Fibroblast of pulmonary artery (primary cell): ENCODE data around the gene ATP2B2.

Source experiments
- DNase-seq: peaks from one replicate; pipeline ENCODE4 v3.0.0-alpha.2; 2010; ENCODE audit warnings: low read depth
- H3K4me3 ChIP-seq: replicated peaks from 2 replicates; pipeline ENCODE4 v1.5.1; 2011; ENCODE audit warnings: low read depth, mild to moderate bottlenecking, control low read depth, low read length, moderate library complexity
- TF ChIP-seq, protein P1 (sequence below): IDR thresholded peaks from 2 replicates; pipeline ENCODE4 v1.5.1; 2011; ENCODE audit warnings: mild to moderate bottlenecking, control low read depth, low read length, inconsistent platforms; ENCODE audit errors: missing control alignments

ATP2B2 gene

DNA sequence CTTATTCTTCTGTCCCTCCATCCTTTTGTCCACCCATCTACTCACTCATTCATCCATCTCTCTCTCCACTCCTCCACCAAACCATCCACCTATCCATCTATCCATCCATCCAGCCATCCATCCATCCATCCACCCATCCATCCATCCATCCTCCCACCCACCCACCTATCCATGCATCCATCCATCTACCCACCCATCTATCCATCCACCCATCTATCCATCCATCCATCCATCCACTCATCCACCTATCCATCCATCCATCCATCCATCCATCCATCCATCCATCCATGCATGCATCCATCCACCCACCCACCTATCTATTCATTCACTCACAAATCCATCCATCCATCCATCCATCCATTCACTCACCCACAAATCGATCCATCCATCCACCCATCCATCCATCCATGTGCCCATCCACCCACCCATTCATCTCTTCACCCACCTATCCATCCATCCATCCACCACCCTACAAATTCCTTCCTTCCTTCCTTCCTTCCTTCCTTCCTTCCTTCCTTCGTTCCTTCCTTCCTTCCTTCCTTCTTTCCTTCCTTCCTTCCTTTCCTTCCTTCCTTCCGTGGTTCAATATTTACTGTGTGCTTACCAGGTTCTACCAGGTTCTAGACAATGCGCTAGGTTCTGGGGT is 17.3 kb downstream of the ATP2B2 start:
- DNase-seq, result no peak
- TF ChIP-seq, protein P1, sequence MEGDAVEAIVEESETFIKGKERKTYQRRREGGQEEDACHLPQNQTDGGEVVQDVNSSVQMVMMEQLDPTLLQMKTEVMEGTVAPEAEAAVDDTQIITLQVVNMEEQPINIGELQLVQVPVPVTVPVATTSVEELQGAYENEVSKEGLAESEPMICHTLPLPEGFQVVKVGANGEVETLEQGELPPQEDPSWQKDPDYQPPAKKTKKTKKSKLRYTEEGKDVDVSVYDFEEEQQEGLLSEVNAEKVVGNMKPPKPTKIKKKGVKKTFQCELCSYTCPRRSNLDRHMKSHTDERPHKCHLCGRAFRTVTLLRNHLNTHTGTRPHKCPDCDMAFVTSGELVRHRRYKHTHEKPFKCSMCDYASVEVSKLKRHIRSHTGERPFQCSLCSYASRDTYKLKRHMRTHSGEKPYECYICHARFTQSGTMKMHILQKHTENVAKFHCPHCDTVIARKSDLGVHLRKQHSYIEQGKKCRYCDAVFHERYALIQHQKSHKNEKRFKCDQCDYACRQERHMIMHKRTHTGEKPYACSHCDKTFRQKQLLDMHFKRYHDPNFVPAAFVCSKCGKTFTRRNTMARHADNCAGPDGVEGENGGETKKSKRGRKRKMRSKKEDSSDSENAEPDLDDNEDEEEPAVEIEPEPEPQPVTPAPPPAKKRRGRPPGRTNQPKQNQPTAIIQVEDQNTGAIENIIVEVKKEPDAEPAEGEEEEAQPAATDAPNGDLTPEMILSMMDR, result no peak
- H3K4me3 ChIP-seq, result no peak overlapping the region

DNA sequence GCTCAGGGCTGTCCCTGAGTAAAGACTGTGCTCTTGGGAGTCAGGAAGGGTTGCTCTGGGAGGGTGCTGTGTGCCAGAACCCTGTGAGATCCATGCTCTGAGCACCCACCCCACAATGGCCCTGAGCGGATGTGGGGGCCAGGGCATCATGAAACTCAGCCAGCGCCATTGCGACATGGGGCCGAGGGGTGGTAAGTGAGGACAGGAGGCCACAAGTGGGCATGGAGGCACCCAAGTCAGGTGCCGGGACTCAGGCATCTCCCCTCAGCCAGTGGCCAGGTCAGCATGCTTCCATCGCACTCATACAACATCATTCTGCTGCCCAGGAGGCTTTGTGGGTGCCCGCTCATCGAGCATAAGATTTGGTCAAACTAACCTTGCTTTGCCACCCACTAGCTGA is 19.6 kb downstream of the ATP2B2 start:
- no peak overlapping the region for H3K4me3 ChIP-seq
- TF ChIP-seq, protein P1, result no peak
- DNase-seq, result no peak

DNA sequence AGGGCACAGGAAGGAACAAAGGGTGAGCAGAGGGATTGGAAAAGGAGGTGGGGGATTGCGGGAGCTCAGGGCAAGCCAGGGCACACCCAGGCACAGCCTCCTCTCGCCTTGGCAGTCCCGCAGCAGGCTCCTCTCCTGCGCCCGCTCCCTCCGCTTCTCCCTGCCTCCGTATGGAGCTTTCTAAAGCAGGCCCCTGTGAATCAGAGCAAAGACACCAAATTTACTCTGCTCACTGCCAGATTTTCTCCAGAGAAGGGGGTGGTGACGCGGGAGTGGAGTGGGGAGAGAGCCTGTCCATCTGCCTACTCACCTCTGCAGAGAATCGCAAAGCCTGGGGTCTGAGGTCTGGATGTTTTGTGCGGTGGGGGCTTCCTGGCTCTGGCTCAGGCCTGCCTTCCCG is 20.0 kb downstream of the ATP2B2 start:
- no peak for DNase-seq
- H3K4me3 ChIP-seq, result no peak overlapping the region
- TF ChIP-seq, protein P1, result no peak

DNA sequence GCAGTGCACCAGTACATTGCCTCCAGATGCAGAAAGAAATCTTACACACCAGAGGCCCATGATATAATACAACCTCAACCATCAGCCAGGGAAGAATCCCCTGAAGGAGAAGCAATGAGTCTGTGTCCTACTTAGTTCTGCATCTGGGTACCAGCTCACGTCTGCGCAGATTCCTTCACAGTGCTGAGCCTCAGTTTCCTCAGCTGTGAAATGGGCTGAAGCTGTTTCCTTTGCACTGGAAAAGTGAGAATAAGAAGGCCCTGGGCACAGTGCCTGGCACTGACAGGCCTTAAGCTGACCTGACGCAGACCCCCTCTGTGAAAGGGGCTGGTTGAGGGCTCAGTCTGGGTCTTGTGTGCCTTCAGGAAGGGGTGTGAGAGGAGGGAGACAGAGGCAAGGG is 20.7 kb downstream of the ATP2B2 start:
- no peak for DNase-seq
- H3K4me3 ChIP-seq, result no peak overlapping the region
- TF ChIP-seq, protein P1, result no peak

DNA sequence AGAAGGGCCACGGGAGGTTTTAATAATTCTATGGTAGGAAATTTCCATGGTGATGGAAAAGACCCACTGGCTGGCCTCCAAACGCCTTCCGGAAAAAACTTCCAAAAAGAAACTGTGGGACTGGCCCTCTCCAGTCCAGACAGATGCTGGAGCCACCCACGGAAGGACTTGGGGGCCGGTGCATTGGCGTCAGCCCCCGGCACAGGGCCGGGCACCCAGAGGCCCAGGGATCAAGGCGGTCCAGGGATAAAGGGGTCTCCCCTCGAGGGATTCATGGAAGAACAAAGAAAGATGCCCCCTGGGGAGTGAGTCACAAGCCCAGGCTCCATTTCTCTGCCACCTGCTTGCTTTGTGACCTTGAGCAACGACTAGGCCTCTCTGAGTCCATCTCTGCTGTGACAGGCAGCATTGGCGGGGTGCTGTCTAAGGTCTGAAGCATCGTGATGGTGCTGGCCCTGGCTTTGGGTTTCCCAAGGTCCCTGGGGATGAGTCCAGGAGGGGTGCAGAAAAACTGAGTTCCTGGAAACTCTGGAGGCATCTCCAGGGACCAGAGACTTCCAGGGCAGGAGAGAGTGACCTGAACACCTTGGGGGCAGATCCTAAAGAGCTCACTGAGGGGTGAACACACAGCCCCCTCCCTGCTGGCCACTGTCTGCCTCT is 21.6 kb downstream of the ATP2B2 start:
- DNase-seq, result no peak
- no peak overlapping the region for H3K4me3 ChIP-seq
- TF ChIP-seq, protein P1, result no peak

DNA sequence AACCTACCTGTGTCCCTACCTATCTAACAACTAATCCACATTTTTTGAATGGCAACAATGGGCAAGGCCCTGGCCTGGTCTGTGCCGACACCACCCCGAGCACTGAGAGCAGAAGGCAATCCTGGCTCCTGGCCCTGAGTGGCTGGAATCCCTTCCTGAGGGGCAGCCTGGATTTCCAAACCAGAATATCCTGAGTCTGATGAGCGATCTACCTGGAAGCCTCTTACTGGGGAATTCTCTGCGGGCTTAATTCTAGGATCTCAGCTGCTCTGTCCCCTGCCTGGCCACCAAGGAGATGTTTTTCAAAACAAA is 22.1 kb downstream of the ATP2B2 start:
- TF ChIP-seq, protein P1, result no peak

More for the DNA sequence above, 22.1 kb downstream of the ATP2B2 start:
- DNase-seq, result no peak
- no peak overlapping the region for H3K4me3 ChIP-seq
